ENCODE data around the gene TEAD1. TPM values are rescaled to one million over a fixed set of nuclear protein-coding genes. Genes with fewer than 3 reads are reported as not detected.

Gene TEAD1
- total and polyA plus RNA-seq, 2 donors (not counting 3 experiments of a cell fraction or from before 2014, with no cell fraction given): 15.3 to 49.0 TPM

DNA sequence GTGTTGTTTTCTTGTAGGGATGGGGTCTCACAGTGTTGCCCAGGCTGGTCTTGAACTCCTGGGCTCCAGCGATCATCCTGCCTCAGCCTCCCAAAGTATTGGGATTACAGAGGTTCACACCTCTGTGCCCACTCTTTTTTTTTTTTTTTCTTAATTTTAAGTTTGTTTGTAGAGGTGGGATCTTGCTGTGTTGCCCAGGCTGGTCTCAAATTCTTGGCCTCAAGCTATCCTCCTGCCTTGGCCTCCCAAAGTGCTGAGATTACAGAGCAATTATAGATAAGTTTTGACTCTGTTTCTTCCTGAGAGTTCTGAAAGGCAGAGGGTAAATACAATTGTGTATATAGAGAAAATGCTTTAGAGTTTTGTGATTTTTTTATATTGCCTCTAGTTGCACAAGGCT lies 160.4 kb downstream of the TEAD1 start:
- Histone ChIP-seq H3K36me3 (ENCODE audit: control insufficient read depth in 2 of 2, extremely low read depth in 1 of 2, insufficient read depth in 2 of 2, low read length in 2 of 2) (no peaks in the 10 kb centered on the region), H3K27ac (ENCODE audit: insufficient read depth, low read depth, low read length) (no peak overlapping the region), H3K79me2 (ENCODE audit: control insufficient read depth, insufficient read depth, low read length) (peaks cover 26% of the 10 kb centered on the region), H3K9me1 (replicated peaks; ENCODE audit: control insufficient read depth, extremely low read depth, insufficient read depth, low read length) (no peaks in the 10 kb centered on the region), H3K9ac (replicated peaks; ENCODE audit: extremely low read depth, insufficient read depth, low read length) (no peak overlapping the region), H3K27me3 (ENCODE audit: control insufficient read depth in 2 of 2, insufficient read depth in 2 of 2, low read length in 2 of 2) (no peaks in the 10 kb centered on the region), H3K4me1 (ENCODE audit: control insufficient read depth, extremely low read depth, insufficient read depth, low read length) (no peaks in the 10 kb centered on the region), H2AFZ (ENCODE audit: low read depth, low read length) (no peak overlapping the region), H3K4me2 (ENCODE audit: insufficient read depth, low read length) (no peak overlapping the region), H3K4me3 (replicated peaks in 1 of 3; ENCODE audit: insufficient read depth in 1 of 3, low read depth in 1 of 3, low read length in 3 of 3) (no peak overlapping the region), H4K20me1 (replicated peaks; ENCODE audit: control insufficient read depth, extremely low read depth, insufficient read depth, low read length) (no peaks in the 10 kb centered on the region), H3K9me3 (replicated peaks; ENCODE audit: control insufficient read depth, insufficient read depth, low read length) (no peaks in the 10 kb centered on the region)
- FAIRE-seq (no peak), DNase-seq (ENCODE audit: low read depth, low spot score) (no peak)
- BruUV-seq (replicated peaks): no TSS peak
- TF ChIP-seq MAX (IDR thresholded peaks at IDR 0.05; ENCODE audit: insufficient read depth, insufficient read length) (no peak), EZH2 (IDR thresholded peaks at IDR 0.05; ENCODE audit: borderline replicate concordance, low read depth, low read length, severe bottlenecking) (no peak), FOS (IDR thresholded peaks at IDR 0.05; ENCODE audit: borderline replicate concordance, insufficient read depth, low read length) (no peak), POLR2AphosphoS5 (IDR thresholded peaks at IDR 0.05; ENCODE audit: insufficient read depth, low read depth, low read length) (no peak), JUN (IDR thresholded peaks at IDR 0.05; ENCODE audit: borderline replicate concordance, insufficient read depth, insufficient read length, low read depth) (no peak), MYC (IDR thresholded peaks at IDR 0.05; ENCODE audit: low read depth, low read length) (no peak), GATA2 (IDR thresholded peaks at IDR 0.05; ENCODE audit: insufficient read depth, insufficient read length, low read depth, low read length) (no peak), POLR2A (IDR thresholded peaks at IDR 0.05; ENCODE audit: low read depth, low read length) (no peak)
- TF ChIP-seq, protein P1, sequence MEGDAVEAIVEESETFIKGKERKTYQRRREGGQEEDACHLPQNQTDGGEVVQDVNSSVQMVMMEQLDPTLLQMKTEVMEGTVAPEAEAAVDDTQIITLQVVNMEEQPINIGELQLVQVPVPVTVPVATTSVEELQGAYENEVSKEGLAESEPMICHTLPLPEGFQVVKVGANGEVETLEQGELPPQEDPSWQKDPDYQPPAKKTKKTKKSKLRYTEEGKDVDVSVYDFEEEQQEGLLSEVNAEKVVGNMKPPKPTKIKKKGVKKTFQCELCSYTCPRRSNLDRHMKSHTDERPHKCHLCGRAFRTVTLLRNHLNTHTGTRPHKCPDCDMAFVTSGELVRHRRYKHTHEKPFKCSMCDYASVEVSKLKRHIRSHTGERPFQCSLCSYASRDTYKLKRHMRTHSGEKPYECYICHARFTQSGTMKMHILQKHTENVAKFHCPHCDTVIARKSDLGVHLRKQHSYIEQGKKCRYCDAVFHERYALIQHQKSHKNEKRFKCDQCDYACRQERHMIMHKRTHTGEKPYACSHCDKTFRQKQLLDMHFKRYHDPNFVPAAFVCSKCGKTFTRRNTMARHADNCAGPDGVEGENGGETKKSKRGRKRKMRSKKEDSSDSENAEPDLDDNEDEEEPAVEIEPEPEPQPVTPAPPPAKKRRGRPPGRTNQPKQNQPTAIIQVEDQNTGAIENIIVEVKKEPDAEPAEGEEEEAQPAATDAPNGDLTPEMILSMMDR (IDR thresholded peaks at IDR 0.05; ENCODE audit: extremely low read depth in 1 of 2, insufficient read depth in 1 of 2, low read depth in 1 of 2, low read length in 2 of 2): no peak
- ChIA-PET POLR2A (no interaction called here), CTCF (interaction anchor here (1.2 kb wide), 1 partner anchor 9 kb away, joined by 3 read pairs; no protein-coding TSS in a partner anchor)
- dilution Hi-C loops (cut with MboI; ENCODE audit: extremely low pct_ligation_motif_present, low sequenced_read_pairs) (no loop called here), intact Hi-C loops (cut with micrococcal nuclease) (no loop called here)
